Inferior parietal cortex (tissue), 1 donor: ENCODE results near the gene PARP8.
A peak's percentile ranks its signal among the peaks of the same experiment; 100 is the strongest.

Source experiments
- DNase-seq: peaks from one replicate; pipeline ENCODE4 v3.0.0-alpha.2; 2016; ENCODE audit errors: extremely low spot score

Gene PARP8

GRCh38 chr5:50725800-50726474, 59.5 kb downstream of the PARP8 start:
- DNase-seq = no peak

GRCh38 chr5:50726475-50727148, 60.2 kb downstream of the PARP8 start:
- DNase-seq = no peak

GRCh38 chr5:50727149-50727496, 60.7 kb downstream of the PARP8 start:
- peak; percentile 59 for DNase-seq

- no peak for DNase-seq
Observed at GRCh38 chr5:50727845-50728244, 61.4 kb downstream of the PARP8 start.

- no peak for DNase-seq
Observed at GRCh38 chr5:50730336-50730735, 63.9 kb downstream of the PARP8 start.

GRCh38 chr5:50730841-50731240, 64.4 kb downstream of the PARP8 start:
- DNase-seq = no peak

- no peak for DNase-seq
Observed at GRCh38 chr5:50733741-50734140, 67.3 kb downstream of the PARP8 start.

GRCh38 chr5:50738864-50739263, 72.4 kb downstream of the PARP8 start:
- DNase-seq = no peak

GRCh38 chr5:50740832-50741231, 74.4 kb downstream of the PARP8 start:
- DNase-seq = no peak

- no peak for DNase-seq
Observed at GRCh38 chr5:50744776-50745175, 78.3 kb downstream of the PARP8 start.

- DNase-seq = no peak
Observed at GRCh38 chr5:50745221-50745910, 78.9 kb downstream of the PARP8 start.

GRCh38 chr5:50749181-50749580, 82.7 kb downstream of the PARP8 start:
- no peak for DNase-seq

- no peak for DNase-seq
Observed at GRCh38 chr5:50749873-50750272, 83.4 kb downstream of the PARP8 start.

GRCh38 chr5:50751064-50751657, 84.7 kb downstream of the PARP8 start:
- DNase-seq = no peak

GRCh38 chr5:50752800-50753199, 86.4 kb downstream of the PARP8 start:
- DNase-seq = no peak

GRCh38 chr5:50759526-50760270, 93.3 kb downstream of the PARP8 start:
- no peak for DNase-seq

GRCh38 chr5:50763351-50763750, 96.9 kb downstream of the PARP8 start:
- DNase-seq = no peak

GRCh38 chr5:50763846-50764245, 97.4 kb downstream of the PARP8 start:
- no peak for DNase-seq

- no peak for DNase-seq
Observed at GRCh38 chr5:50766042-50766441, 99.6 kb downstream of the PARP8 start.

GRCh38 chr5:50766462-50766861, 100.0 kb downstream of the PARP8 start:
- no peak for DNase-seq

GRCh38 chr5:50766967-50767366, 100.5 kb downstream of the PARP8 start:
- no peak for DNase-seq

GRCh38 chr5:50767588-50767987, 101.2 kb downstream of the PARP8 start:
- peak; percentile 48 for DNase-seq
